Keratinocyte (primary cell): Measurements from ENCODE around the gene NUDT2. TPM values are rescaled to one million over a fixed set of nuclear protein-coding genes. Genes with fewer than 3 reads are reported as not detected.
A peak's percentile ranks its signal among the peaks of the same experiment; 100 is the strongest.

Source experiments
- DNase-seq: peaks from one replicate; pipeline ENCODE4 v3.0.0-alpha.2; 2011; ENCODE audit warnings: low read depth, missing footprints, low spot score
- FAIRE-seq: peaks from 2 replicates; lab custom pipeline; 2011; peaks lifted over from hg19 to GRCh38; lab: Jason Lieb, UNC
- H2AFZ ChIP-seq: 2 replicates; pipeline ENCODE4 v1.6.0; 2012; ENCODE audit warnings: low read length, control low read depth, inconsistent platforms; ENCODE audit not compliant: control insufficient read depth
- H3K27ac ChIP-seq: 2 replicates; pipeline ENCODE4 v1.5.1; 2011; ENCODE audit warnings: low read length; ENCODE audit not compliant: control insufficient read depth, insufficient read depth
- H3K27me3 ChIP-seq: 3 replicates; pipeline ENCODE4 v1.6.0; 2011; ENCODE audit warnings: low read length; ENCODE audit not compliant: control insufficient read depth, insufficient read depth; ENCODE audit errors: extremely low read depth
- H3K36me3 ChIP-seq, 2 experiments: 2 replicates in 1 of 2; 3 replicates in 1 of 2; pipeline ENCODE4 v1.5.1; 2011; ENCODE audit warnings: low read length in 2 of 2, mild to moderate bottlenecking in 1 of 2; ENCODE audit not compliant: control insufficient read depth in 2 of 2, insufficient read depth in 2 of 2; ENCODE audit errors: extremely low read depth in 1 of 2
- H3K4me1 ChIP-seq: 3 replicates; pipeline ENCODE4 v1.5.1; 2011; ENCODE audit warnings: low read length; ENCODE audit not compliant: control insufficient read depth, insufficient read depth; ENCODE audit errors: extremely low read depth
- H3K4me2 ChIP-seq: 3 replicates; pipeline ENCODE4 v1.6.0; 2011; ENCODE audit warnings: low read depth, low read length; ENCODE audit not compliant: control insufficient read depth, insufficient read depth; ENCODE audit errors: extremely low read depth
- H3K4me3 ChIP-seq, 3 experiments: fragments of 200-600 bp in 1 of 3; sonication (generic) in 1 of 3; 2 replicates in 2 of 3; 3 replicates in 1 of 3; pipeline ENCODE4 v1.5.1; 2011 to 2016; ENCODE audit warnings: low read length in 3 of 3, mild to moderate bottlenecking in 3 of 3, control low read depth in 2 of 3, inconsistent platforms in 1 of 3, low read depth in 1 of 3, mixed read lengths in 1 of 3, mixed run types in 1 of 3, moderate library complexity in 1 of 3; ENCODE audit not compliant: control insufficient read depth in 2 of 3, insufficient read depth in 2 of 3; ENCODE audit errors: extremely low read depth in 1 of 3
- H3K79me2 ChIP-seq: 2 replicates; pipeline ENCODE4 v1.6.0; 2012; ENCODE audit warnings: low read length; ENCODE audit not compliant: control insufficient read depth, insufficient read depth
- H3K9ac ChIP-seq: 3 replicates; pipeline ENCODE4 v1.6.0; 2011; ENCODE audit warnings: low read length; ENCODE audit not compliant: control insufficient read depth, insufficient read depth; ENCODE audit errors: extremely low read depth
- H3K9me1 ChIP-seq: 3 replicates; pipeline ENCODE4 v1.6.0; 2011; ENCODE audit warnings: low read length; ENCODE audit not compliant: control insufficient read depth, insufficient read depth; ENCODE audit errors: extremely low read depth
- H3K9me3 ChIP-seq: 2 replicates; pipeline ENCODE4 v1.5.1; 2012; ENCODE audit warnings: low read depth, low read length; ENCODE audit not compliant: control insufficient read depth
- H4K20me1 ChIP-seq: 3 replicates; pipeline ENCODE4 v1.6.0; 2011; ENCODE audit warnings: low read length; ENCODE audit not compliant: control insufficient read depth, insufficient read depth; ENCODE audit errors: extremely low read depth
- CTCF ChIP-seq, 3 experiments: IDR thresholded peaks in 1 of 3; conservative IDR thresholded peaks in 1 of 3; optimal IDR thresholded peaks in 1 of 3; 2 replicates in 2 of 3; 3 replicates in 1 of 3; pipeline versions ENCODE3 to v1.5.1; 2011; ENCODE audit warnings: low read length in 3 of 3, mild to moderate bottlenecking in 3 of 3, moderate library complexity in 2 of 3, control low read depth in 1 of 3, inconsistent platforms in 1 of 3; ENCODE audit not compliant: insufficient read depth in 2 of 3; ENCODE audit errors: extremely low read depth in 1 of 3
- EZH2 ChIP-seq: IDR thresholded peaks from one replicate; pipeline ENCODE4 v1.6.1; 2012; ENCODE audit warnings: inconsistent platforms, mild to moderate bottlenecking, low read length, moderate library complexity
- dilution Hi-C: fragments of 300-500 bp; cut with MboI; formaldehyde crosslinking; loops from one replicate; pipeline ENCODE4 v1.7.0; 2020; ENCODE audit warnings: low sequenced_read_pairs; ENCODE audit not compliant: extremely low pct_ligation_motif_present
- polyA plus RNA-seq, 5 experiments: library from polyadenylated mRNA; depleted of rRNA in 3 of 5; stranded (reverse) in 3 of 5; stranded (forward) in 1 of 5; unstranded in 1 of 5; fragments of >200 nt; gene quantifications; 1 replicate in 1 of 5; 2 replicates in 3 of 5; 3 replicates in 1 of 5; pipeline versions ENCODE4 v1.2.1 to v1.2.3, GENCODE V29; 2011 to 2012; ENCODE audit warnings: missing spikeins in 2 of 5, low read depth in 1 of 5, low replicate concordance in 1 of 5

The NUDT2 gene
- polyA plus RNA-seq, 1 donor (not counting 4 experiments of a cell fraction or from before 2014, with no cell fraction given), result 33.4 TPM

GRCh38 chr9:34374339-34374738 lies 45.0 kb downstream of the NUDT2 start:
- Histone ChIP-seq H3K9me3 (peaks cover 7% of the 10 kb centered on the region), H3K9me1 (no peaks in the 10 kb centered on the region), H3K9ac (no peak overlapping the region), H4K20me1 (peaks cover 7% of the 10 kb centered on the region), H3K36me3 (peaks cover 5 to 16% of the 10 kb centered on the region in 2 experiments), H3K4me3 (no peak overlapping the region), H3K4me1 (peaks cover 32% of the 10 kb centered on the region), H3K4me2 (no peak overlapping the region), H3K27me3 (peaks cover 14% of the 10 kb centered on the region), H3K79me2 (no peaks in the 10 kb centered on the region), H2AFZ (no peak overlapping the region), H3K27ac (no peak overlapping the region)
- DNase-seq, result no peak
- dilution Hi-C loops, result no loop called here
- no peak for FAIRE-seq
- no peak for TF ChIP-seq EZH2

- H3K27me3 ChIP-seq, result peaks cover 14% of the 10 kb centered on the region
- H3K9me1 ChIP-seq, result no peaks in the 10 kb centered on the region
- no peaks in the 10 kb centered on the region for H3K79me2 ChIP-seq
- peaks cover 32% of the 10 kb centered on the region for H3K4me1 ChIP-seq
- FAIRE-seq (peak; percentile 55), DNase-seq (no peak)
- no peak overlapping the region for H3K9ac ChIP-seq
- H3K4me2 ChIP-seq, result peak overlapping the region; percentile 99
- no peak overlapping the region for H2AFZ ChIP-seq
- TF ChIP-seq EZH2 (no peak), CTCF (optimal IDR thresholded peaks at IDR 0.05 in 1 of 3, IDR thresholded peaks at IDR 0.05 in 1 of 3, conservative IDR thresholded peaks at IDR 0.05 in 1 of 3; ENCODE audit: extremely low read depth in 1 of 3, insufficient read depth in 2 of 3, low read length in 3 of 3) (no peak)
- H3K36me3 ChIP-seq, result peaks cover 5 to 11% of the 10 kb centered on the region in 2 experiments
- H3K9me3 ChIP-seq, result peaks cover 7% of the 10 kb centered on the region
- no peak overlapping the region for H3K27ac ChIP-seq
- dilution Hi-C loops, result no loop called here
- peak overlapping the region in 1 of 3 experiments; percentile 10 for H3K4me3 ChIP-seq
- peaks cover 7% of the 10 kb centered on the region for H4K20me1 ChIP-seq
These were observed 45.7 kb downstream of the NUDT2 start for GRCh38 chr9:34374905-34375552.
